NT2/D1 (cell line): ENCODE results near the gene SCMH1.

Source experiments
- SUZ12 ChIP-seq: IDR thresholded peaks from 2 replicates; pipeline ENCODE4 v1.6.1; 2011; ENCODE audit not compliant: insufficient read length, insufficient read depth; ENCODE audit errors: extremely low read depth
- YY1 ChIP-seq: IDR thresholded peaks from 2 replicates; pipeline ENCODE4 v1.6.1; 2011; ENCODE audit not compliant: insufficient read length, insufficient read depth
- ZNF274 ChIP-seq: IDR thresholded peaks from 2 replicates; pipeline ENCODE4 v1.6.1; 2011; ENCODE audit warnings: mild to moderate bottlenecking, low read depth, low read length

DNA sequence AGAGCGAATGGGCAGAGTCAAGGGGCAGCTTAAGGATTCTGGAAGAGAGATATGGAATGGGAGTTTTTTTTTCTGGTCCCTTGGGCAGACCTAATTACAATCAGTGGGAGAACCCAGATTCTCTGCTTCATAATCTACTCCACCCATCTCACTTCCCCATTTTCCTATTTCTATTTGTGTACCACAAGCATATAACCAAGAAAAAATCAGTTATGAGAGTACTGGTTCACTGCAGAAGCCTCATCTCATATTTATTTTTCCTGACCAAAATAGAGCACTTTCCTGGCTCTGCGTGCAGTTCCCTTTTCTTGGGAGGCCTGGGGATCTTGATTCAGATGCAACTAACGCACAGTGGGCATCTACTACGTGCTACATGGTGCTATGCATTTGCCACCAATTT, 138.3 kb downstream of the SCMH1 start:
- TF ChIP-seq YY1: no peak
- TF ChIP-seq SUZ12: no peak
- TF ChIP-seq ZNF274: no peak
